ENCODE measurements around the gene RNLS. TPM values are rescaled to one million over a fixed set of nuclear protein-coding genes. Genes with fewer than 3 reads are reported as not detected.

Gene RNLS
- total RNA-seq: 10.8 and 14.0 TPM in 2 replicates

DNA sequence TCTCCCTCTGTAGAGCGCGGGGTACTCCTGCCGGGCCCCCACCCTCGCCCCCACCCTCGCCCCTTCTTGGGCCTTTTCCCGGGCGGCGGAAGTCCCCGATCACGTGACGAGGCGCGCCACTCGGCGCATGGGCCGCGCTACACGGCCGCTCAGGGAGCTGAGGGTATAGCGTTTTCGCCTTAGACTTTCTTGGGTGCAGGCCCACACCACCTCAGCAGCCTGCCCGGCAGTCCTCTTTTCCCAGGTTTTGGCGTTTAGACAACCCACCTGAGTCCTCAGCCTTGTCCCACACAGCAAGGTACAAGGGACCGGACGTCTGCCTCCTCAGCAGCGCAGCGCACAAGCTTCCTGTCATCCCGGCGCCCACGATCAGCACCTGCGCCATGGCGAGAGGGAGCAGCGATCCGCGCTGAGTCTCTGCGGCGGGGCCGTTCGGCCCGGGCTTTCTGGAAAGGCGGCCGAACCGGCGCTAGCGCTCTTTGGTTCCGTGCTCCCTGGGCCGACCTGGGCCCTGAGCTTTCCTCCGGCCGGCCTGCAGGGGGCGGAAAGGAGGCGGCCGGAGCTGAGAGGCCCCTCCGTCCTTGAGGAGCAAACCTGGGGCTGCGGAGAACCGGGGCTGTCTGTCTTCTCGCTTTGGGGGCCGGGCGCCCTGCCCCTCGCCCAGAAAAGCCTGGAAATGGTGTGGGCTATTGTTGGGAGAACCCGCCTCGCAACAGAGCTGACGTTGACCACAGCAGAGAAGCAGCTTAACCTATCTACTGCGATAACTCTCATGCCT, at the start of gene RNLS:
TSS of gene RNLS (minus strand) at position 513 of the 778 bp plus-strand sequence.

DNA sequence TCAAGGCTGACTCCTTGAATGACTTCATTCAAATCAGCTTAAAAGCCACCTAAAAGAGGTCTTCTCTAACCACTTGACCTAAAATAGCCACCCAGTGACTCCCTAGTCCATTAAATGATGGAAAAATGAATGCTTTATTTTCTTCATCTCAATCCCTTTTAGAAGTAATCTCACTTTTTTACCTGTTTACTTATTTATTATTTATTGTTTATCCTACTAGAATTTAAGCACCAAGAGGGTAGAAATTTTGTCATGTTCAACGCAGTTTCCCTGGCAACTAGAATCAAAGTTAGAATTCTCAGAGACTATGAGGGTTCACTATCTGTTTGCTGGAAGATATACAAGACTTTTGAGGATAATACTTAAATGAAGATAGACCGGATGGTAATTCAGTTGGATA, 3.3 kb upstream of the RNLS start, which contains the start of gene LIPJ:
TSS of gene LIPJ (plus strand) at position 301 of the 400 bp plus-strand sequence. CDS start 3,926 bp downstream, outside the sequence.

Small RNAs within 50 kb of the gene (small RNA-seq; reads per million reads assigned to genes)
- gene AL353149.1 (not detected), gene RF00019 (not detected)

Other genes starting within 250 kb of the RNLS start
- 0.73 TPM in 1 of 2 replicates, not detected in the other for gene LIPJ, start 3.4 kb upstream of the RNLS start, total RNA-seq
- gene LIPF, start 81.1 kb upstream of the RNLS start, total RNA-seq: not detected in 2 replicates
- not detected in 2 replicates for gene LIPK, start 122.9 kb upstream of the RNLS start, total RNA-seq
- gene LIPN, start 176.7 kb upstream of the RNLS start, total RNA-seq: not detected in 2 replicates
- gene LIPM, start 219.4 kb upstream of the RNLS start, total RNA-seq: not detected in 2 replicates

Data from subcutaneous preadipocyte (primary cell).